Effector memory CD8-positive, alpha-beta T cell (primary cell): ENCODE measurements around the gene ALG1L2.
"Not testable (repeated sequence)": the region's sequence is repeated elsewhere in the genome, so short reads cannot be mapped to it uniquely, and the experiment has no call there.

ENCODE experiments used
- ATAC-seq: fragments of 150-1000 bp; cut with Tn5 transposase; replicated peaks from 2 replicates; pipeline ENCODE4 v1.10.0; 2021; ENCODE audit warnings: mild to moderate bottlenecking, moderate library complexity
- DNase-seq, 3 experiments: peaks; one replicate each; pipeline ENCODE4 v3.0.0; 2021
- H3K27ac Mint-ChIP-seq, 2 donors: one replicate each; pipeline ENCODE4 v1.8.0; 2022; ENCODE audit warnings: mild to moderate bottlenecking in 2 of 2, mixed read lengths in 2 of 2, moderate library complexity in 2 of 2
- H3K27me3 Mint-ChIP-seq, 2 donors: one replicate each; pipeline ENCODE4 v1.8.0; 2022; ENCODE audit warnings: mixed read lengths in 2 of 2
- H3K36me3 Mint-ChIP-seq: one replicate; pipeline ENCODE4 v1.8.0; 2022; ENCODE audit warnings: mild to moderate bottlenecking, moderate library complexity, mixed read lengths; ENCODE audit not compliant: insufficient read depth
- H3K4me1 Mint-ChIP-seq, 2 donors: one replicate each; pipeline ENCODE4 v1.8.0; 2022; ENCODE audit warnings: low read depth in 2 of 2, mixed read lengths in 2 of 2
- H3K4me3 Mint-ChIP-seq, 2 donors: one replicate each; pipeline ENCODE4 v1.8.0; 2022; ENCODE audit warnings: mild to moderate bottlenecking in 2 of 2, mixed read lengths in 2 of 2, moderate library complexity in 2 of 2
- H3K9me3 Mint-ChIP-seq, 2 donors: one replicate each; pipeline ENCODE4 v1.8.0; 2022; ENCODE audit warnings: mixed read lengths in 2 of 2
- total RNA-seq, 9 experiments: gene quantifications; one replicate each; lab custom pipeline; 2026; lab: John Stamatoyannopoulos, UW

Gene ALG1L2
- 0 to 0.87 (median 0.24) reads per million in 9 experiments for total RNA-seq

- Mint-ChIP-seq H3K9me3 (no peaks in the 10 kb centered on the region), H3K4me1 (peaks cover 0 to under 1% of the 10 kb centered on the region in 2 donors), H3K36me3 (no peaks in the 10 kb centered on the region), H3K27ac (no peak within 1 kb of the TSS), H3K27me3 (peaks cover 44 to 51% of the 10 kb centered on the region in 2 donors), H3K4me3 (no peak within 1 kb of the TSS)
- ATAC-seq (no peak), DNase-seq (no peak)
Observed at GRCh38 chr3:130081351-130081881, at the start of gene ALG1L2. TSS of gene ALG1L2 (plus strand) at chr3:130081831. CDS start at chr3:130082017, 186 bp downstream.

- H3K4me1 Mint-ChIP-seq, H3K36me3 Mint-ChIP-seq, H3K9me3 Mint-ChIP-seq, DNase-seq, H3K4me3 Mint-ChIP-seq, H3K27ac Mint-ChIP-seq, ATAC-seq: not testable (repeated sequence)
- peaks cover 21 to 49% of the 10 kb centered on the region in 2 donors for H3K27me3 Mint-ChIP-seq
Observed at GRCh38 chr3:130037126-130037815, 44.4 kb upstream of the ALG1L2 start.

- not testable (repeated sequence) for H3K36me3 Mint-ChIP-seq, H3K27ac Mint-ChIP-seq, H3K9me3 Mint-ChIP-seq, H3K4me3 Mint-ChIP-seq, H3K4me1 Mint-ChIP-seq, DNase-seq, ATAC-seq
- H3K27me3 Mint-ChIP-seq: peaks cover 12 to 36% of the 10 kb centered on the region in 2 donors
Observed at GRCh38 chr3:130042736-130043135, 38.9 kb upstream of the ALG1L2 start.

GRCh38 chr3:130043658-130044057 lies 38.0 kb upstream of the ALG1L2 start:
- not testable (repeated sequence) for H3K9me3 Mint-ChIP-seq, H3K36me3 Mint-ChIP-seq, H3K4me3 Mint-ChIP-seq, H3K27ac Mint-ChIP-seq, ATAC-seq, DNase-seq, H3K4me1 Mint-ChIP-seq
- peaks cover 12 to 30% of the 10 kb centered on the region in 2 donors for H3K27me3 Mint-ChIP-seq

GRCh38 chr3:130044370-130044769 lies 37.3 kb upstream of the ALG1L2 start:
- H3K27me3 Mint-ChIP-seq: peaks cover 12 to 23% of the 10 kb centered on the region in 2 donors

GRCh38 chr3:130048726-130049125 lies 32.9 kb upstream of the ALG1L2 start:
- Mint-ChIP-seq H3K4me3 (no peak overlapping the region), H3K4me1 (no peaks in the 10 kb centered on the region), H3K9me3 (no peaks in the 10 kb centered on the region), H3K36me3 (no peaks in the 10 kb centered on the region), H3K27ac (no peak overlapping the region), H3K27me3 (peaks cover 6 to 8% of the 10 kb centered on the region in 2 donors)
- no peak for ATAC-seq
- DNase-seq: no peak

More at GRCh38 chr3:130044370-130044769, 37.3 kb upstream of the ALG1L2 start:
- DNase-seq: no peak
- H3K9me3 Mint-ChIP-seq: no peaks in the 10 kb centered on the region
- peaks cover 3% of the 10 kb centered on the region for H3K36me3 Mint-ChIP-seq
- H3K4me1 Mint-ChIP-seq: peaks cover 0 to 4% of the 10 kb centered on the region in 2 donors
- no peak for ATAC-seq
- H3K4me3 Mint-ChIP-seq: no peak overlapping the region
- H3K27ac Mint-ChIP-seq: no peak overlapping the region

GRCh38 chr3:130052366-130052765 lies 29.3 kb upstream of the ALG1L2 start:
- H3K36me3 Mint-ChIP-seq, H3K4me1 Mint-ChIP-seq, H3K4me3 Mint-ChIP-seq, ATAC-seq, H3K27ac Mint-ChIP-seq, H3K27me3 Mint-ChIP-seq, DNase-seq, H3K9me3 Mint-ChIP-seq: not testable (repeated sequence)

GRCh38 chr3:130052965-130053364 lies 28.7 kb upstream of the ALG1L2 start:
- H3K36me3 Mint-ChIP-seq, H3K27ac Mint-ChIP-seq, ATAC-seq, H3K4me3 Mint-ChIP-seq, H3K4me1 Mint-ChIP-seq, H3K9me3 Mint-ChIP-seq, DNase-seq, H3K27me3 Mint-ChIP-seq: not testable (repeated sequence)

GRCh38 chr3:130057536-130058266 lies 23.9 kb upstream of the ALG1L2 start:
- peaks cover 33 to 34% of the 10 kb centered on the region in 2 donors for H3K27me3 Mint-ChIP-seq
- DNase-seq, H3K4me1 Mint-ChIP-seq, H3K9me3 Mint-ChIP-seq, H3K4me3 Mint-ChIP-seq, H3K36me3 Mint-ChIP-seq, ATAC-seq, H3K27ac Mint-ChIP-seq: not testable (repeated sequence)

GRCh38 chr3:130058267-130058657 lies 23.4 kb upstream of the ALG1L2 start:
- peaks cover 33 to 34% of the 10 kb centered on the region in 2 donors for H3K27me3 Mint-ChIP-seq
- H3K9me3 Mint-ChIP-seq: not testable (repeated sequence)

GRCh38 chr3:130058716-130059115 lies 22.9 kb upstream of the ALG1L2 start:
- ATAC-seq: not testable (repeated sequence)

More at GRCh38 chr3:130058267-130058657, 23.4 kb upstream of the ALG1L2 start:
- not testable (repeated sequence) for H3K36me3 Mint-ChIP-seq, ATAC-seq, H3K4me3 Mint-ChIP-seq, H3K27ac Mint-ChIP-seq, DNase-seq, H3K4me1 Mint-ChIP-seq

GRCh38 chr3:130059162-130059561 lies 22.5 kb upstream of the ALG1L2 start:
- ATAC-seq, H3K27ac Mint-ChIP-seq, DNase-seq, H3K4me1 Mint-ChIP-seq, H3K4me3 Mint-ChIP-seq, H3K36me3 Mint-ChIP-seq, H3K9me3 Mint-ChIP-seq: not testable (repeated sequence)
- H3K27me3 Mint-ChIP-seq: peaks cover 34 to 37% of the 10 kb centered on the region in 2 donors

More at GRCh38 chr3:130058716-130059115, 22.9 kb upstream of the ALG1L2 start:
- H3K27me3 Mint-ChIP-seq: peaks cover 33 to 34% of the 10 kb centered on the region in 2 donors
- not testable (repeated sequence) for H3K4me3 Mint-ChIP-seq, H3K36me3 Mint-ChIP-seq, DNase-seq, H3K27ac Mint-ChIP-seq, H3K4me1 Mint-ChIP-seq, H3K9me3 Mint-ChIP-seq

- no peaks in the 10 kb centered on the region for H3K36me3 Mint-ChIP-seq
- H3K4me3 Mint-ChIP-seq: no peak overlapping the region
- no peaks in the 10 kb centered on the region for H3K4me1 Mint-ChIP-seq
- ATAC-seq (no peak), DNase-seq (no peak)
- H3K9me3 Mint-ChIP-seq: no peaks in the 10 kb centered on the region
- H3K27me3 Mint-ChIP-seq: peaks cover 43 to 74% of the 10 kb centered on the region in 2 donors
- no peak overlapping the region for H3K27ac Mint-ChIP-seq
Observed at GRCh38 chr3:130073582-130073981, 8.0 kb upstream of the ALG1L2 start.
